ENCODE measurements around the gene SETMAR. TPM values are rescaled to one million over a fixed set of nuclear protein-coding genes. Genes with fewer than 3 reads are reported as not detected.
"Not testable (repeated sequence)": the region's sequence is repeated elsewhere in the genome, so short reads cannot be mapped to it uniquely, and the experiment has no call there.

Gene SETMAR
- total and polyA plus RNA-seq, 5 donors, result 13.1 to 18.4 (median 18.1) TPM

DNA sequence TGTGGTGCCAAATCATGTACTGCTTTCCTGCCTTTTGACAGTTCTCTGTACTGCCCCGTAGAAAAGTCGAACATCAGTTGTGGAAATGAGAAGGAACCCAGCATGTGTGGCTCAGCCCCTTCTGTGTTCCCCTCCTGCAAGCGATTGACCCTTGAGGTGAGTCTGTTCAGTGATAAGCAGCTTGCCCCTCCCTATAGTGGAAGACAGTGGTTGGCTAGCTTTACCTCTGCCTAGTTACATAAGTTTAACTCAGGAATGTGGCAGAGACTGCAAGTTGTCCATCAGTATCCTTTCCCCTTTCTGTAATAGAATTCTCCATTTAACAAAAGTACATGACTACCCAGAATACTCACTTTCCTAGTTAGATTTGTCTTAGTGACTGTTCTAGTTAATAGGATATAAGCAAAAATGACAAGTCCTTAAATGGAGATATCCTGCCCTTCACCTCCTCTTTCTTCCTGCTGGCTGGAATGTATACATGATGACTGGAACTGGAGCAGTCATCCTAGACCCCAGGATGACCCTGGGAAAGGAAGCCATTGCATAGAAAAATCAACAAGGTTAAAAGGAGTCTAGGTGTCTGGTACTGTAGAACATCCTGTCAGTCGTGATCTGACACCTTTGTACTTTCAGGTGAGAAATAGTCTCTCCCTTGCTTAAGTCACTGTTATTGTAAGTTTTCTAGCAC, 10.6 kb downstream of the SETMAR start:
- no peaks in the 10 kb centered on the region for H3K27me3 ChIP-seq (ENCODE audit: control insufficient read depth, insufficient read depth)
- H3K9me3 ChIP-seq (ENCODE audit: control insufficient read depth, low read length), result no peaks in the 10 kb centered on the region
- WGBS, result 91% methylated on average over 4 of the region's 4 CpGs
- intact Hi-C loops (cut with DNase I), result no loop called here
- H3K4me3 ChIP-seq (ENCODE audit: low read length), result no peak overlapping the region
- H3K27ac ChIP-seq (ENCODE audit: low read length), result no peak overlapping the region
- no peak for ATAC-seq
- peaks cover 2% of the 10 kb centered on the region for H3K4me1 ChIP-seq (ENCODE audit: control insufficient read depth, insufficient read depth, low read length)
- no peak for DNase-seq

GRCh38 chr3:4314688-4315087, 11.5 kb downstream of the SETMAR start:
- WGBS, result 87% methylated on average over 4 of the region's 4 CpGs

GRCh38 chr3:4320096-4320911, 17.1 kb downstream of the SETMAR start:
- H3K27ac ChIP-seq (ENCODE audit: low read length), result no peak overlapping the region
- H3K9me3 ChIP-seq (ENCODE audit: control insufficient read depth, low read length), result no peaks in the 10 kb centered on the region

More at GRCh38 chr3:4314688-4315087, 11.5 kb downstream of the SETMAR start:
- Histone ChIP-seq H3K27me3 (ENCODE audit: control insufficient read depth, insufficient read depth) (no peaks in the 10 kb centered on the region), H3K4me1 (ENCODE audit: control insufficient read depth, insufficient read depth, low read length) (peaks cover 2% of the 10 kb centered on the region), H3K27ac (ENCODE audit: low read length) (no peak overlapping the region), H3K4me3 (ENCODE audit: low read length) (no peak overlapping the region), H3K9me3 (ENCODE audit: control insufficient read depth, low read length) (no peaks in the 10 kb centered on the region)
- ATAC-seq, result no peak
- no peak for DNase-seq
- intact Hi-C loops (cut with DNase I), result no loop called here

DNA sequence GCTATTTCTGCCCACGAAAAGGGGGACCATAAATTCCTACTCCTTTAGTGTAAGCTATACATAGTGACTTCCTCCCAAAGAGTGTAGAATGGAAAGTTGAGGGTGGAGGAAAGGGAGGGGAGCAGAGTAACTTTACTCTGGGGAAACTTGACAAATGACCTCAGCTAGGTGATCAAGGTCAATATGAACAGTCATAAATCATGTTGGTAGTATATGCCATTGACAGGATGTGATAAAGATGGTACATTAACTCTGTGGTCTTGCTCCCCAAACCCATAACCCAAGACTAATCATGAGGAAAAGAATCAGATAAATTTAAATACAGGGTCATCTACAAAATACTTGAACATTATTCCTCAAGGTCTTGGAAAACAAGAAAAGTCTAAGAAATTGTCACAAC, 18.6 kb downstream of the SETMAR start:
- H3K9me3 ChIP-seq (ENCODE audit: control insufficient read depth, low read length), result no peaks in the 10 kb centered on the region
- H3K4me1 ChIP-seq (ENCODE audit: control insufficient read depth, insufficient read depth, low read length), result peaks cover 3% of the 10 kb centered on the region
- H3K27me3 ChIP-seq (ENCODE audit: control insufficient read depth, insufficient read depth), result no peaks in the 10 kb centered on the region
- no peak overlapping the region for H3K4me3 ChIP-seq (ENCODE audit: low read length)
- DNase-seq (no peak), ATAC-seq (no peak)
- WGBS, result 79% methylated on average over 1 of the region's 1 CpG
- intact Hi-C loops (cut with DNase I), result no loop called here
- no peak overlapping the region for H3K27ac ChIP-seq (ENCODE audit: low read length)

More at GRCh38 chr3:4320096-4320911, 17.1 kb downstream of the SETMAR start:
- no peak overlapping the region for H3K4me3 ChIP-seq (ENCODE audit: low read length)
- ATAC-seq (peak in 1 of 2 donors; percentile 47), DNase-seq (no peak)
- intact Hi-C loops (cut with DNase I), result no loop called here
- H3K27me3 ChIP-seq (ENCODE audit: control insufficient read depth, insufficient read depth), result no peaks in the 10 kb centered on the region
- H3K4me1 ChIP-seq (ENCODE audit: control insufficient read depth, insufficient read depth, low read length), result peaks cover 3% of the 10 kb centered on the region

DNA sequence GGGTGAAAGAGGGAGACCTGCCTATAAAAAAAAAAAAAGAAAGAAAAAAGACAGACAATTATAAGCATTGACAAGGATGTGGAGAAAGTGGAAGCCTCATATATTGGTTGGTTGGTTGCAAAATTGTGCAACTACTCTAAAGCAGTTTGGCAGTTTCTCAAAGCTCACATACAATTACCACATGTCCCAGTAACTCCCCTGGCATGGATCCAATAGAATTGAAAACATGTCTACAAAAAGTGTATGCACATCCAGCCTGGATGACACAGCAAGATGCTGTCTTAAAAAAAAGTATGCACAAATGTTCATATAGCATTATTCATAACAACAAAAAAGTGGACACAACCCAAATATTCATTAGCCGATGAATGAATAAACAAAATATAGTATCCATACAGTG, 19.5 kb downstream of the SETMAR start:
- Histone ChIP-seq H3K4me1 (ENCODE audit: control insufficient read depth, insufficient read depth, low read length) (peaks cover 3% of the 10 kb centered on the region), H3K4me3 (ENCODE audit: low read length) (no peak overlapping the region), H3K27me3 (ENCODE audit: control insufficient read depth, insufficient read depth) (no peaks in the 10 kb centered on the region), H3K9me3 (ENCODE audit: control insufficient read depth, low read length) (no peaks in the 10 kb centered on the region), H3K27ac (ENCODE audit: low read length) (no peak overlapping the region)
- intact Hi-C loops (cut with DNase I), result no loop called here
- DNase-seq, result no peak
- 93% methylated on average over 1 of the region's 1 CpG for WGBS
- ATAC-seq, result peak; percentile 26 to 63

GRCh38 chr3:4323246-4324027, 20.3 kb downstream of the SETMAR start:
- Histone ChIP-seq H3K9me3 (ENCODE audit: control insufficient read depth, low read length) (no peaks in the 10 kb centered on the region), H3K4me3 (ENCODE audit: low read length) (no peak overlapping the region), H3K27me3 (ENCODE audit: control insufficient read depth, insufficient read depth) (no peaks in the 10 kb centered on the region), H3K4me1 (ENCODE audit: control insufficient read depth, insufficient read depth, low read length) (peaks cover 3% of the 10 kb centered on the region), H3K27ac (ENCODE audit: low read length) (no peak overlapping the region)
- DNase-seq (no peak), ATAC-seq (no peak)
- WGBS, result 86% methylated on average over 3 of the region's 3 CpGs
- intact Hi-C loops (cut with DNase I), result no loop called here

DNA sequence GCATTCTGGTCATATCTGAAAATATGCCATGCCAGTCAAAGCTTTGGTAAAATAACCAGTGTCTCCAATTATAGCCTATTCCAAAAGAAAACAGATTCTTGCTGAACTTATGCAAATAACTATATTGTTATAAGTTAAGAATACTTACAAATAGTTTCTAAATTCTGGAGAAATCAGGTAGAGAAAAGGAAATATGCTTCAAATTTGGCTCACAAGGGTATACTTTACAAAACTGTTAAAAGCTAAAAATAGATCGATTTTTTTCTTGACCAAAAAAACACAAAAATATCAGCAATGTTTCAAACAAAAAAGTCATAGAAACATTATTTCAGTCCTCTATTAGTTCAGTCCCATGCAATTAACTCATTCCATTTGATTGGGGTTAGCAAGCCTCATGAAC, 23.7 kb downstream of the SETMAR start:
- peaks cover 2% of the 10 kb centered on the region for H3K4me1 ChIP-seq (ENCODE audit: control insufficient read depth, insufficient read depth, low read length)
- intact Hi-C loops (cut with DNase I), result no loop called here
- no peaks in the 10 kb centered on the region for H3K9me3 ChIP-seq (ENCODE audit: control insufficient read depth, low read length)
- no peaks in the 10 kb centered on the region for H3K27me3 ChIP-seq (ENCODE audit: control insufficient read depth, insufficient read depth)
- no peak for DNase-seq
- WGBS, result 99% methylated on average over 1 of the region's 1 CpG
- no peak for ATAC-seq
- H3K4me3 ChIP-seq (ENCODE audit: low read length), result no peak overlapping the region
- H3K27ac ChIP-seq (ENCODE audit: low read length), result no peak overlapping the region

DNA sequence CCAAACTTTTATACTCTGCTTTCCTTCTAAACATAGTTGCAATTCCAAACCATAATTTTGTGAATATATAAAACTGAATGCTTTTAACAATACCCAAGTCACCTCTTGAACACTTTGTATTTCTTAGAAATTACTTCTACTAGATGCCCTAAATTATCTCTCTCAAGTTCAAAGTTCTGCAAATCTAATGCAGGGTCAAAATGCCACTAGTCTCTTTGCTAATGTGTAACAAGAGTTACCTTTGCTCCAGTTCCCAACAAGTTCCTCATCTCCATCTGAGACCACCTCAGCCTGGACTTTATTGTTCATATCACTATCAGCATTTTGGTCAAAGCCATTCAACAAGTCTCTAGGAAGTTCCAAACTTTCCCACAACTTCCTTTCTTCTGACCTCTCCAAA, 26.6 kb downstream of the SETMAR start:
- H3K4me3 ChIP-seq (ENCODE audit: low read length); H3K27ac ChIP-seq (ENCODE audit: low read length); H3K27me3 ChIP-seq (ENCODE audit: control insufficient read depth, insufficient read depth); H3K4me1 ChIP-seq (ENCODE audit: control insufficient read depth, insufficient read depth, low read length); DNase-seq; intact Hi-C loops (cut with DNase I); ATAC-seq; H3K9me3 ChIP-seq (ENCODE audit: control insufficient read depth, low read length): not testable (repeated sequence)

DNA sequence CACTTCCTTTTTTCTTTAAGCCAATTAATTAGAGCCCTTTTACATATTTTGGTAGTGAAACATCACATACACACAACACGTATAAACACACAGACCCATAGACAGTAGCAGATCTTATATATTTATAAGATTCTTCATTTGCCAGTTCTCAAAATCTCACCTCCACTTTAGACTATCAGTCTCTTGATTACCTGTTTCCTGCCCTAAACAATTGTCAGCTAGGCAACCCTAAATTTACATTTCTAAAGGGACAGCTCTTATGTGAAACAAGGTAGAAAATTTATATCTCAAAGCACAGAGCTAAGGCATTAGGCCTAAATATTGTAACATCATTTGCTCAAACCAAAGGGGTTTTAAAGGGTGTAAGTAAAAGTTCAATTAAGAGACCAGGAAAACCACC, 28.9 kb downstream of the SETMAR start:
- intact Hi-C loops (cut with DNase I), result no loop called here
- WGBS, result 89% methylated on average over 1 of the region's 1 CpG
- DNase-seq, result no peak

GRCh38 chr3:4332574-4332973, 29.4 kb downstream of the SETMAR start:
- H3K4me3 ChIP-seq (ENCODE audit: low read length), result no peak overlapping the region
- no peak overlapping the region for H3K27ac ChIP-seq (ENCODE audit: low read length)
- 94% methylated on average over 3 of the region's 3 CpGs for WGBS
- H3K27me3 ChIP-seq (ENCODE audit: control insufficient read depth, insufficient read depth), result no peaks in the 10 kb centered on the region
- no peak for ATAC-seq
- no peaks in the 10 kb centered on the region for H3K4me1 ChIP-seq (ENCODE audit: control insufficient read depth, insufficient read depth, low read length)
- no peak for DNase-seq
- no peaks in the 10 kb centered on the region for H3K9me3 ChIP-seq (ENCODE audit: control insufficient read depth, low read length)
- intact Hi-C loops (cut with DNase I), result no loop called here

More for the DNA sequence above, 28.9 kb downstream of the SETMAR start:
- ATAC-seq, result no peak
- Histone ChIP-seq H3K4me1 (ENCODE audit: control insufficient read depth, insufficient read depth, low read length) (no peaks in the 10 kb centered on the region), H3K27ac (ENCODE audit: low read length) (no peak overlapping the region), H3K27me3 (ENCODE audit: control insufficient read depth, insufficient read depth) (no peaks in the 10 kb centered on the region), H3K4me3 (ENCODE audit: low read length) (no peak overlapping the region), H3K9me3 (ENCODE audit: control insufficient read depth, low read length) (no peaks in the 10 kb centered on the region)

DNA sequence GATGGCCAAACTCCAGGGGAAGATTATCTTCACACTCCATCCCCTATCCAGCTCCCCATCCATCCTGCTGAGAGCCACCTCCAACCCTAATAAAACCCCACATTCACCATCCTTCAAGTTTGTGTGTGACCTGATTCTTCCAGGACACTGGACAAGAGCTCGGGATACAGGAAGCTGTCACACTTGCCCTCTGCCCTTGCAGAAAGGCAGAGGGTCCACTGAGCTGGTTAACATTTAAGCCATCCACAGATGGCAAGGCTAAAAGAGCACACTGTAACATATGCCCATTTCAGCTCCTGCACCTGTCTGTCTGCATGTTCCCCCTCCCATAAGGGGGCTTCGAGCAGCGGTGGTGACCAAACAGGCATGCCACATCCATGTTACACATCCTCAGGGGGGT, 29.8 kb downstream of the SETMAR start:
- no peaks in the 10 kb centered on the region for H3K4me1 ChIP-seq (ENCODE audit: control insufficient read depth, insufficient read depth, low read length)
- ATAC-seq, result no peak
- no peaks in the 10 kb centered on the region for H3K9me3 ChIP-seq (ENCODE audit: control insufficient read depth, low read length)
- H3K27me3 ChIP-seq (ENCODE audit: control insufficient read depth, insufficient read depth), result no peaks in the 10 kb centered on the region
- intact Hi-C loops (cut with DNase I), result no loop called here
- no peak for DNase-seq
- 91% methylated on average over 3 of the region's 3 CpGs for WGBS
- H3K27ac ChIP-seq (ENCODE audit: low read length), result no peak overlapping the region
- H3K4me3 ChIP-seq (ENCODE audit: low read length), result no peak overlapping the region

Measured in right cardiac atrium (tissue), 5 donors.